Measurements from ENCODE around the gene FRMPD2. TPM values are rescaled to one million over a fixed set of nuclear protein-coding genes. Genes with fewer than 3 reads are reported as not detected.

The FRMPD2 gene
- total RNA-seq, 4 donors from 2014 or later: not detected

DNA sequence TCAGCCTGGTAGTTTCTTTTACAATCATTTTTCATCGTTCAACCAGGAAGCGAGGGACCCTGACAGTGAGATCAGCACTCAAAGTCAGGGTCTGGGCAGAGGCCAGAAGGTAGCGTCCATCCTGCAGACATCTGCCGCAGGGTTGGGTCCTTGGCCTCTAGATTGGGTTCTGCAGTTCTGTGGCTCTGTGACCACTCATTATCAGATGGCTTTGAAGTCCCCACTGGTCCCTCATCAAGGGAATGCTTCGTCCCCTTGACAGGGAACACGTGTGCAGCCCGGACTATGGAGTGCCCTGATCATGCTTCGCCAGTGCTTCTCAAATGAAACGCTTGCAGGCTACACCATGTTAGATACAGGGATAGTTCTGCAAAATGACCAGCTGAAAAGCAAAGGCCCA lies 64.1 kb downstream of the FRMPD2 start:
- H3K4me3 ChIP-seq: no peak overlapping the region
- H3K9me3 ChIP-seq: no peaks in the 10 kb centered on the region
- DNase-seq (ENCODE audit: extremely low spot score): peak; percentile 89
- H3K36me3 ChIP-seq: no peaks in the 10 kb centered on the region
- peaks cover 0 to 5% (median 0%) of the 10 kb centered on the region in 4 donors for H3K4me1 ChIP-seq
- H3K27ac ChIP-seq (replicated peaks in 1 of 4): no peak overlapping the region
- intact Hi-C loops (cut with DNase I): no loop called here
- TF ChIP-seq EP300 (IDR thresholded peaks at IDR 0.05): no peak
- TF ChIP-seq, protein P1, sequence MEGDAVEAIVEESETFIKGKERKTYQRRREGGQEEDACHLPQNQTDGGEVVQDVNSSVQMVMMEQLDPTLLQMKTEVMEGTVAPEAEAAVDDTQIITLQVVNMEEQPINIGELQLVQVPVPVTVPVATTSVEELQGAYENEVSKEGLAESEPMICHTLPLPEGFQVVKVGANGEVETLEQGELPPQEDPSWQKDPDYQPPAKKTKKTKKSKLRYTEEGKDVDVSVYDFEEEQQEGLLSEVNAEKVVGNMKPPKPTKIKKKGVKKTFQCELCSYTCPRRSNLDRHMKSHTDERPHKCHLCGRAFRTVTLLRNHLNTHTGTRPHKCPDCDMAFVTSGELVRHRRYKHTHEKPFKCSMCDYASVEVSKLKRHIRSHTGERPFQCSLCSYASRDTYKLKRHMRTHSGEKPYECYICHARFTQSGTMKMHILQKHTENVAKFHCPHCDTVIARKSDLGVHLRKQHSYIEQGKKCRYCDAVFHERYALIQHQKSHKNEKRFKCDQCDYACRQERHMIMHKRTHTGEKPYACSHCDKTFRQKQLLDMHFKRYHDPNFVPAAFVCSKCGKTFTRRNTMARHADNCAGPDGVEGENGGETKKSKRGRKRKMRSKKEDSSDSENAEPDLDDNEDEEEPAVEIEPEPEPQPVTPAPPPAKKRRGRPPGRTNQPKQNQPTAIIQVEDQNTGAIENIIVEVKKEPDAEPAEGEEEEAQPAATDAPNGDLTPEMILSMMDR (IDR thresholded peaks at IDR 0.05): no peak
- TF ChIP-seq POLR2AphosphoS5 (IDR thresholded peaks at IDR 0.05): no peak
- TF ChIP-seq POLR2A (IDR thresholded peaks at IDR 0.05; ENCODE audit: low read depth): no peak
- no peaks in the 10 kb centered on the region for H3K27me3 ChIP-seq
- 75% methylated on average over 6 of the region's 9 CpGs for WGBS

DNA sequence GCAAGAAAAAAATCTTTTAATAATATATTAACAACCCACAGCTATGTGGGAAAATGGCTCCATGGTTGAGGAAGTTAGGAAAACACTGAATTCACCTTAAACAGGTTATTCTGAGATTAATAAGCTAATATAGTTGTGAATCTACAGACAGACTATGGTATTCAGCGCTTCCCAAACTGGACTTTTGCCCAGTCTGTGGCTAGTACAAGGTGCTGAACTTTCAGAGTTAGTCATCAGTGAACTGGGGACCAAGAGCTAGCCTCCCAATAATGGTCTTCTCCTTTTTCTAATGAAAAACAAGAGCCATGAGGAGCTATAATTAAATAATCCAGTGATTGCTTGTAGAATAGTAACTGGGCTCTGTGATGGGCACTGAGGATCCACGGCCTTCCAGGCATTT lies 65.3 kb downstream of the FRMPD2 start:
- Histone ChIP-seq H3K4me3 (no peak overlapping the region), H3K9me3 (no peaks in the 10 kb centered on the region), H3K4me1 (peaks cover 0 to 5% (median 0%) of the 10 kb centered on the region in 4 donors), H3K36me3 (no peaks in the 10 kb centered on the region), H3K27ac (replicated peaks in 1 of 4) (no peak overlapping the region), H3K27me3 (no peaks in the 10 kb centered on the region)
- WGBS: 66% methylated on average over 2 of the region's 2 CpGs
- DNase-seq (ENCODE audit: extremely low spot score): no peak
- intact Hi-C loops (cut with DNase I): no loop called here
- TF ChIP-seq, protein P1 (IDR thresholded peaks at IDR 0.05): no peak
- TF ChIP-seq POLR2AphosphoS5 (IDR thresholded peaks at IDR 0.05) (no peak), EP300 (IDR thresholded peaks at IDR 0.05) (no peak), POLR2A (IDR thresholded peaks at IDR 0.05; ENCODE audit: low read depth) (no peak)

DNA sequence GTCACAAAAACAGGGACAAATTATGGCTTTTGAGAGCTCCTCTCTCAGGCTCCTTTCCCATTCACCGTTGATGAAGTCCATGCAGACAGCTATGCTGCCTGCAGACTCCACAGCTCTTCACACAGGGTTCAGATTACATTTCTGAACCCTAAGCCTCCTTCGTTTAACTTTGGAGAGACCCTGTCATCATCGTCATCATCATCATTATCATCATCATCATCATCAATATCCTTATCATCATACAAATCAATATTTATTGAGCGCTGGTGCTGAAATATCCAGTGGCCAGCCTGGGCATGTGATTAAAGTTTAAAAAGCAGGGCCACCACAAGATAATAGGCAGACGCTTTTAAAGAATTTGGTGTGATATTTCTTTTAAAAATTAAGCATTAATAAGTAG lies 66.6 kb downstream of the FRMPD2 start:
- intact Hi-C loops (cut with DNase I): no loop called here

DNA sequence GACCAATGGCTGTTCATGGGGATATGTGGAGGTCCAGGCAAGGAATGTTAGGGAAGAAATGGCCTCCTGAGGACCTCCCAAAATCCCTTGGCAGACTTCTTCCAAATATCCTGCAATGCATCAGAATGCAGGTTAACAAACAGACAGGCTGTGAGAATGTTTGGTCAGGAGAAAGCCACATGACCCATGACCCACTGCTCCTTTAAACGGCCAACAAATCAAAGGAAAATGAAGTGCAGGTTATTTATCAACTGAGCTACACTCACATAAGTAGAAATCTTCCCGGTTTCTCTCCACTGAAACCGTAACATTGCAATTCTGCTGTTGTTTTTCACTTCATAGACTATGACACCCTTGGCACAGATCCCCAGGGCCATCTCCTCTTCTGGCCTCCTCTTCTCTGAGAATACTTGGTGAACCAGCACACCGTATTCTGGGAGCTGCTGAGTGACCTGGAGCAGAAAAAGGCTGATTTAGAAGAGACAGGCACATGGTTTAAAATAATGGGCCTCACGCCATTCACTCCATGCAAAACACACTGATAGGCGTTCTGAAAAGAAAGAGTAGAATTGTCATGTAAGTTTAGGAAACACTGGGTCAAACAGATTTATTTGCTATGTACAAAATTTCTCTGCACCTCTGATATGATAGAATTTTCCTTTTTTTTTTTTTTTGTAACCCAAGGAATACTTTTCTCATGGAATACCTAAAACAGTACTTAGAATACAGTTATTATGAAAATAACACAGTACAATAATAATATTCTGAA lies 67.8 kb downstream of the FRMPD2 start:
- Histone ChIP-seq H3K27me3 (no peaks in the 10 kb centered on the region), H3K27ac (replicated peaks in 1 of 4) (no peak overlapping the region), H3K36me3 (no peaks in the 10 kb centered on the region), H3K4me1 (peaks cover 0 to 5% (median 0%) of the 10 kb centered on the region in 4 donors), H3K4me3 (no peak overlapping the region), H3K9me3 (no peaks in the 10 kb centered on the region)
- 83% methylated on average over 6 of the region's 6 CpGs for WGBS
- TF ChIP-seq POLR2A (IDR thresholded peaks at IDR 0.05; ENCODE audit: low read depth) (no peak), POLR2AphosphoS5 (IDR thresholded peaks at IDR 0.05) (no peak), EP300 (IDR thresholded peaks at IDR 0.05) (no peak)
- TF ChIP-seq, protein P1 (IDR thresholded peaks at IDR 0.05): no peak
- DNase-seq (ENCODE audit: extremely low spot score): no peak
- intact Hi-C loops (cut with DNase I): no loop called here

More for the DNA sequence above, 66.6 kb downstream of the FRMPD2 start:
- no peak for DNase-seq (ENCODE audit: extremely low spot score)
- H3K36me3 ChIP-seq: no peaks in the 10 kb centered on the region
- H3K27me3 ChIP-seq: no peaks in the 10 kb centered on the region
- no peak overlapping the region for H3K27ac ChIP-seq (replicated peaks in 1 of 4)
- TF ChIP-seq, protein P1 (IDR thresholded peaks at IDR 0.05): no peak
- TF ChIP-seq POLR2AphosphoS5 (IDR thresholded peaks at IDR 0.05): no peak
- no peak overlapping the region for H3K4me3 ChIP-seq
- peaks cover 0 to 5% (median 0%) of the 10 kb centered on the region in 4 donors for H3K4me1 ChIP-seq
- WGBS: 89% methylated on average over 5 of the region's 5 CpGs
- no peaks in the 10 kb centered on the region for H3K9me3 ChIP-seq

DNA sequence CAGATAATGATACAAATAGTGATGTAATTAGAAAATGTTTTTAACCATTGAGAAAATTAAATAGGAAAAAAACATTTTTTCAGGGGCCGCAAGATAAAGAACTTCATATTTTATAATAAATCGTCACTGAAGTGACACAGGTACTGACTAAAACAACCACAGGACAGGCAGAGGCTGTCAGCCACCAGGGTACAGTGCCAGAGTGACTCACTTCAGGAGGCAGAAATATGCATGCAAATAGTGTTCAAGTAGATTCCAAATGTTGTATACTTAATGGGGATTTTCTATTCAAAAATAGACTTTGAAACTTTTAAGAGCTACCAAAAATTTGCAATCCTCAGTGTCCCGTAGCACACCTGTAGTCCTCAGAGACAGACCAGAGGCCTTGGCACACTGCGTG lies 68.6 kb downstream of the FRMPD2 start:
- no peak overlapping the region for H3K4me3 ChIP-seq
- no peaks in the 10 kb centered on the region for H3K36me3 ChIP-seq
- H3K4me1 ChIP-seq: peaks cover 0 to 5% (median 0%) of the 10 kb centered on the region in 4 donors
- intact Hi-C loops (cut with DNase I): no loop called here
- no peaks in the 10 kb centered on the region for H3K27me3 ChIP-seq
- DNase-seq (ENCODE audit: extremely low spot score): no peak
- TF ChIP-seq POLR2A (IDR thresholded peaks at IDR 0.05; ENCODE audit: low read depth): no peak
- TF ChIP-seq EP300 (IDR thresholded peaks at IDR 0.05): no peak
- TF ChIP-seq POLR2AphosphoS5 (IDR thresholded peaks at IDR 0.05): no peak
- TF ChIP-seq, protein P1 (IDR thresholded peaks at IDR 0.05): no peak
- 96% methylated on average over 4 of the region's 4 CpGs for WGBS
- H3K27ac ChIP-seq (replicated peaks in 1 of 4): no peak overlapping the region
- H3K9me3 ChIP-seq: no peaks in the 10 kb centered on the region
